Lower lobe of right lung (tissue), 2 donors: ENCODE data around the gene LACTBL1. TPM values are rescaled to one million over a fixed set of nuclear protein-coding genes. Genes with fewer than 3 reads are reported as not detected.

ENCODE experiments used
- ATAC-seq, 2 donors: fragments of 200-7000 bp; cut with Tn5 transposase; one replicate each; pipeline ENCODE4 v1.9.1; 2020 to 2022; ENCODE audit warnings: mild to moderate bottlenecking in 2 of 2, moderate library complexity in 2 of 2
- DNase-seq: peaks from one replicate; pipeline ENCODE4 v3.0.0-alpha.2; 2020
- H3K27ac ChIP-seq: fragments of 200-600 bp; one replicate; pipeline ENCODE4 v1.8.0; 2022
- H3K27me3 ChIP-seq: fragments of 200-600 bp; one replicate; pipeline ENCODE4 v1.8.0; 2022; ENCODE audit warnings: low read depth
- H3K36me3 ChIP-seq: fragments of 200-600 bp; one replicate; pipeline ENCODE4 v1.8.0; 2022; ENCODE audit warnings: mild to moderate bottlenecking
- H3K4me1 ChIP-seq: fragments of 200-600 bp; one replicate; pipeline ENCODE4 v1.8.0; 2022
- H3K4me3 ChIP-seq: fragments of 200-600 bp; one replicate; pipeline ENCODE4 v1.8.0; 2022; ENCODE audit warnings: mild to moderate bottlenecking
- H3K9me3 ChIP-seq: fragments of 200-600 bp; one replicate; pipeline ENCODE4 v1.8.0; 2022
- intact Hi-C: fragments of 100-400 bp; cut with DNase I; formaldehyde crosslinking; loops from one replicate; pipeline ENCODE4 v1.11.0; 2022
- total RNA-seq: library from RNA; stranded (reverse); fragmentation: NEBNext Ultra II Directional; extraction: Animal tissue kit (Norgen Biotek cat#: 25700); gene quantifications from one replicate; pipeline ENCODE4 v1.2.1, GENCODE V29; 2021
- TF ChIP-seq, protein P1 (sequence below): fragments of 200-600 bp; IDR thresholded peaks from one replicate; pipeline ENCODE4 v1.8.0; 2022; ENCODE audit warnings: antibody characterized with exemption, mild to moderate bottlenecking
- donor health status: DM: no; HTN: yes; CAD: no; lungs with severe emphysema.

LACTBL1 gene
- total RNA-seq, 1 donor from 2014 or later = not detected

- Histone ChIP-seq H3K27me3 (peaks cover 4% of the 10 kb centered on the region), H3K4me1 (no peaks in the 10 kb centered on the region), H3K27ac (no peak overlapping the region), H3K9me3 (peaks cover 6% of the 10 kb centered on the region), H3K4me3 (no peak overlapping the region), H3K36me3 (no peaks in the 10 kb centered on the region)
- no peak for DNase-seq
- ATAC-seq = no peak
- TF ChIP-seq, protein P1, sequence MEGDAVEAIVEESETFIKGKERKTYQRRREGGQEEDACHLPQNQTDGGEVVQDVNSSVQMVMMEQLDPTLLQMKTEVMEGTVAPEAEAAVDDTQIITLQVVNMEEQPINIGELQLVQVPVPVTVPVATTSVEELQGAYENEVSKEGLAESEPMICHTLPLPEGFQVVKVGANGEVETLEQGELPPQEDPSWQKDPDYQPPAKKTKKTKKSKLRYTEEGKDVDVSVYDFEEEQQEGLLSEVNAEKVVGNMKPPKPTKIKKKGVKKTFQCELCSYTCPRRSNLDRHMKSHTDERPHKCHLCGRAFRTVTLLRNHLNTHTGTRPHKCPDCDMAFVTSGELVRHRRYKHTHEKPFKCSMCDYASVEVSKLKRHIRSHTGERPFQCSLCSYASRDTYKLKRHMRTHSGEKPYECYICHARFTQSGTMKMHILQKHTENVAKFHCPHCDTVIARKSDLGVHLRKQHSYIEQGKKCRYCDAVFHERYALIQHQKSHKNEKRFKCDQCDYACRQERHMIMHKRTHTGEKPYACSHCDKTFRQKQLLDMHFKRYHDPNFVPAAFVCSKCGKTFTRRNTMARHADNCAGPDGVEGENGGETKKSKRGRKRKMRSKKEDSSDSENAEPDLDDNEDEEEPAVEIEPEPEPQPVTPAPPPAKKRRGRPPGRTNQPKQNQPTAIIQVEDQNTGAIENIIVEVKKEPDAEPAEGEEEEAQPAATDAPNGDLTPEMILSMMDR = no peak
- intact Hi-C loops = no loop called here
These were observed 28.2 kb downstream of the LACTBL1 start for GRCh38 chr1:22944346-22945055.

GRCh38 chr1:22941257-22941656, 31.4 kb downstream of the LACTBL1 start:
- Histone ChIP-seq H3K36me3 (no peaks in the 10 kb centered on the region), H3K4me3 (no peak overlapping the region), H3K9me3 (peaks cover 6% of the 10 kb centered on the region), H3K4me1 (no peaks in the 10 kb centered on the region), H3K27me3 (no peaks in the 10 kb centered on the region), H3K27ac (no peak overlapping the region)
- TF ChIP-seq, protein P1 = no peak
- intact Hi-C loops = no loop called here
- no peak for ATAC-seq
- no peak for DNase-seq

- TF ChIP-seq, protein P1 = no peak
- DNase-seq (no peak), ATAC-seq (no peak)
- Histone ChIP-seq H3K4me1 (no peaks in the 10 kb centered on the region), H3K9me3 (peaks cover 6% of the 10 kb centered on the region), H3K27me3 (no peaks in the 10 kb centered on the region), H3K4me3 (no peak overlapping the region), H3K27ac (no peak overlapping the region), H3K36me3 (no peaks in the 10 kb centered on the region)
- intact Hi-C loops = no loop called here
These were observed 36.0 kb downstream of the LACTBL1 start for GRCh38 chr1:22936681-22937080.

GRCh38 chr1:22935433-22935832, 37.2 kb downstream of the LACTBL1 start:
- Histone ChIP-seq H3K4me3 (no peak overlapping the region), H3K4me1 (no peaks in the 10 kb centered on the region), H3K27me3 (no peaks in the 10 kb centered on the region), H3K27ac (no peak overlapping the region), H3K9me3 (no peaks in the 10 kb centered on the region), H3K36me3 (no peaks in the 10 kb centered on the region)
- intact Hi-C loops = no loop called here
- TF ChIP-seq, protein P1 = no peak
- DNase-seq = no peak
- no peak for ATAC-seq

GRCh38 chr1:22932803-22933470, 39.7 kb downstream of the LACTBL1 start:
- ATAC-seq (no peak), DNase-seq (no peak)
- no peaks in the 10 kb centered on the region for H3K4me1 ChIP-seq

More at GRCh38 chr1:22932803-22933470, 39.7 kb downstream of the LACTBL1 start:
- Histone ChIP-seq H3K27ac (no peak overlapping the region), H3K9me3 (no peaks in the 10 kb centered on the region), H3K4me3 (no peak overlapping the region), H3K36me3 (no peaks in the 10 kb centered on the region), H3K27me3 (peaks cover 5% of the 10 kb centered on the region)
- intact Hi-C loops = no loop called here
- TF ChIP-seq, protein P1 = no peak
